NCI-H2196 treated with DMSO at 0.1 percent for 48 hours (cell line): ENCODE data around the gene OR9G4.

ENCODE experiments used
- DNase-seq: peaks from one replicate; lab custom pipeline; 2025; ENCODE audit not compliant: unreplicated experiment; lab: John Stamatoyannopoulos, UW

The OR9G4 gene

GRCh38 chr11:56748597-56748996, at the start of gene OR9G4:
OR9G4 (minus strand) TSS chr11:56748697; CDS start chr11:56743766, 4,931 bp downstream.
- no peak for DNase-seq

DNA sequence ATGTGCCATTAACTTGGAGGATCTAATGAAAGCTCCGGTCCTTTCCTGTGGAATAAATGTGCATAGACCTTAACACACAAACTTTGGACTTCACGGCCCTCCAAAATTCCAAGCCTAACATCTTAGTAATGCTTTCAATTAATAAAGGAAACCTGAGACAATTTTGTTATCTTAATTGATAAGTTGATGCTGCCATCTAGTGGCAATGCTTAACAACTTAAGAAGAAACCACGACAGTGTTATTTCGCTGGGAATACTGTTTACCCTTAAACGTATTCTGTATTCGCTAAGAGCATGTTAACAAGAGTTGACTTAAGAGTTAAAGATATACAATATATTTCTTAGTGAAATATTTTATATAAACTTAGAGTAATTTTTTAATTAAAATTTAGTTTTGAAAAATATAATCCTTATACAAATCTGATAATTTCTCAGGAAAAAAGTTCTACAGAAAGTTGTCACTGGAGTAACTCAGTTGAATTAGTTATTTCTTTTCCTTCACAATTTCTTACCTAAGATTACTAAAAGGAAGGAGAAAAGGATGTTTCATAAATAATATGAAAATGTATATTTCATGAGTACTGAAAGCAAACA, 35.0 kb upstream of the OR9G4 start:
- peak; percentile 34 for DNase-seq

GRCh38 chr11:56782167-56782847, 33.8 kb upstream of the OR9G4 start:
- DNase-seq: no peak

GRCh38 chr11:56776809-56777208, 28.3 kb upstream of the OR9G4 start:
- DNase-seq: no peak

- no peak for DNase-seq
Observed at GRCh38 chr11:56764976-56765375, 16.5 kb upstream of the OR9G4 start.

DNA sequence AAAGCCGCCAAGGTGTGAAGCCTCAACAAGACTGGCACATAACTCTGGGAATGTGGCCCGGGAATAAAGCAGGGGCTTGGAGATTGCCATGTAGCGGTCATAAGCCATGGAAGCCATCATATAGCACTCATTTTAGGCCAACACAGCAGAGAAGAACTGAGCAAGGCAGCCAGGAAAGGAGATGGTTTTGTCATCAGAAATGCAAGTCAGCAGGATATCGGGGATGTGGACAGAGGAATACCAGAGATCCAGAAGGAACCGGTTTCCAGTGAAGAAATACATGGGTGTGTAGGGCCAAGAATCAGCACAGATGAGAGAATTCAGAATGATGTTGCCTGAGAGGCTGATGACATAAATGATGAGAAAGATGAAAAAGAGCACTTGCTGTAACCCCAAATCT, 3.0 kb upstream of the OR9G4 start:
- no peak for DNase-seq

GRCh38 chr11:56750190-56750589, 1.7 kb upstream of the OR9G4 start:
- no peak for DNase-seq

- DNase-seq: no peak
Observed at GRCh38 chr11:56740886-56741285, 7.6 kb downstream of the OR9G4 start.

- no peak for DNase-seq
Observed at GRCh38 chr11:56740107-56740506, 8.4 kb downstream of the OR9G4 start.

DNA sequence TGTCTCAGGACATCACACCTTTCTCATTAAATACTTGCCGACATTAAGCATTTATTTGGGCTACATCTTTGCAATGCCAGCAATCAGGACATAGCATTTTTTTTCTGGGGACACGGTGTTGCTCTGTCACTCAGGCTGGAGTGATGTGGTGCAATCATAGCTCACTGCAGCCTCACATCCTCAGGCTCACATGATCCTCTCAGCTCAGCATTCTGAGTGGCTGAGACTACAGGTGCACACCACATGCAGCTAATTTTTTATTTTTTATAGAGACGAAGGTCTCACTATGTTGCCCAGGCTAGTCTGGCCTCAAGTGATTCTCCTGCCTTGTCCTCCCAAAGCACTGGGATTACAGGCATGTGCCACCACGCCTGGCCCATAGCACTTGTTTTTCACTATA, 28.0 kb downstream of the OR9G4 start:
- DNase-seq: no peak

DNA sequence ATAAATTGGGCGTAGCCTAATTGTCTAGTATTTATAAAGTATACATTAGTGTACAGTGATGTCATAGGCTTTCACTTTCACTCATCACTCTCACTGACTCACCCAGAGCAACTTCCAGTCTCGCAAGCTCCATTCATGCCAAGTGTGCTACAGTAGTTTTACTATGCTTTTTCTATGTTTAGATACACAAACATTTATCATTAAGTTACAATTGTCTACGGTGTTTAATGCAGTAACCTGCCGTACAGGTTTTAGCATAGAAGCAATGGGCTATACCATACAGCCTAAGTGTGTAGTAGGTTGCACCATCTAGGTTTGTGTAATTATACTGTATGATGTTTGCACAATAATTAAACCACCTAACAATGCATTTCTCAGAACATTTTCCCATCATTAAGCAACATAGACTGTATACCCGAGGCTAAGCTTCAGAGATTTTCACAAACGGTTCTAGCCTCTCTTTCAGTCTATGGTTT, 32.1 kb downstream of the OR9G4 start:
- DNase-seq: no peak

GRCh38 chr11:56714206-56714605, 34.3 kb downstream of the OR9G4 start:
- DNase-seq: no peak

DNA sequence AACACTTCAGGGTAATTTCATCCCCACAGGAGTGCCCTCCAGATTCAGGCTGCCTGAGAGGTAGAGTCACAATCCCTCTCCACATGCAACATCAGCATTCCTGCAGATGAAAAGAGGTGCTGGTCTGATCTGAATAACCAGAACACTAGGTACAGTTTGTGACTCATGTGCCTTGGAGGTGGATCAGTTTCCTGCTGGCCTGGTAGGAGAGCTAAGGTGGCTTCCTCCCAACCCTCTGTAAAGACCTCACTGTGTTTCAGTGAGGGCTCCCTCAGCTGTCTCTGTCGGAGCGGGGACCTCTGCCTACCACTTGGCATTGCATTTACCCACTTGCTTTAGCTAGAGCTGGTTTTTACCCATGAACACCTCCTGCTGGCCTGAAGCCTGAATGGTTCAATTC, 42.0 kb downstream of the OR9G4 start:
- no peak for DNase-seq

DNA sequence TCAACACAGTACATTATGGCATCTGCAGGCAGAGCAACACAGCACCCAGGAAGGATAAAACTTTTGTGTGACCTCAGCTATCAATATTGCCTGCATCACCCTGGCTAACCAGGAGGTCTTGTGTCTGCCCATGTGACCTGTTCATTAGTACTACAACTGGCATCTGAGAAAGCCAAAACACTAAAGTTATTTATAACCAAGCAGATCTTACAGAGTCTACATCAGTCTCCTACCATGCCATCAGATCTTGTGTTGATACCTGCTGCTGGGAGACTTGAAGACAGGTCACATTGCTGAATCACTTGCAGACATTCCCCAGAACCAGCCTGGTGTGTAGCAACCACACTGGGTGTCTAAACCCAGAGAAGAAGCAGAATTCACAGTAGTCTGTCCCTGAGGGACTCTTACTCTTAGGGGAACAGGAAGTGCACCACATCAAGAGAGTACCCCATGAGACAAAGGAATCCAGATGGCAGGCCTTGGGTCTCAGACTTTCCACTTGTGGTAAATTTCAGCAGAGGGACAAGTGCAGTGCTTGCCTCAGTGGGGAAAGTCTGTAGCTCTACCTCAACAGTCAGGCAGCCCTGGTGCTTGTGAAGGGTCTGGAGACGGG, 42.6 kb downstream of the OR9G4 start:
- no peak for DNase-seq

DNA sequence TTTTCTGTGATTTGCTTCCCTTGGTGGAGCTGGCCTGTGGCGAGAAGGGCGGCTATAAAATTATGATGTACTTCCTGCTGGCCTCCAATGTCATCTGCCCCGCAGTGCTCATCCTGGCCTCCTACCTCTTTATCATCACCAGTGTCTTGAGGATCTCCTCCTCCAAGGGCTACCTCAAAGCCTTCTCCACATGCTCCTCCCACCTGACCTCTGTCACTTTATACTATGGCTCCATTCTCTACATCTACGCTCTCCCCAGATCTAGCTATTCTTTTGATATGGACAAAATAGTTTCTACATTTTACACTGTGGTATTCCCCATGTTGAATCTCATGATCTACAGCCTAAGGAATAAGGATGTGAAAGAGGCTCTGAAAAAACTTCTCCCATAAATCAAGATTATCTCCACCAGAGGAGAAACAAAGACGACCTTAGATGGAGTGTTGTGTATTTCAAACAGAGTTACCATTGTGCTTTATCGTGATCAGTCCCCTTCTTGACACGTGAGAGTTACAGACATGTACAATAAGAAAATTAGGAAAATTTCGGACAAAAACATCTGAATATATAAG, 47.5 kb downstream of the OR9G4 start:
- DNase-seq: no peak

- DNase-seq: no peak
Observed at GRCh38 chr11:56700242-56700913, 48.1 kb downstream of the OR9G4 start.

GRCh38 chr11:56698795-56699194, 49.7 kb downstream of the OR9G4 start, which contains the start of gene OR9G1:
OR9G1 (plus strand) TSS chr11:56699095; CDS start chr11:56700388, 1,293 bp downstream.
- no peak for DNase-seq

DNA sequence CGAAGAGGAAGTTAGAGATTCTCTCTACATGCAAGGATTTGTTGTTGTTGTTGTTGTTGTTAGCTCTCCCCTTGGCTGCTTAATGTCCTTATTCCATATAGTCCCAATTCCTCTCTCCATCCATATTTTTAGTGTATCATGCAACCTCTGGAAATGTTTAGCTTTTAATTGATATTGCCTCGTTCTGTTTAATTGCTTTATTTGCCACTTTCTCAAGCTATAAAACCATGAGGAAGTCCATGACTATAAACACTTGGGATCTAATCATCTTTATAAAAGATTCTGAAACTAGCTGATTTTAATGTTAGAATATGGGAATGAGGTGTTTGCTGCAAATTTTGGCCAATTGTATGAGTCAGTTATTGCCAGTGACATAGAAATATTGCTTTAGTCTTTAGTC, 55.1 kb downstream of the OR9G4 start:
- no peak for DNase-seq
